ENCODE data around the gene RAB27B. TPM values are rescaled to one million over a fixed set of nuclear protein-coding genes. Genes with fewer than 3 reads are reported as not detected.

The RAB27B gene
- total and polyA plus RNA-seq, 2 of the 8 experiments (the other 6 are each of a cell fraction or from before 2014, with no cell fraction given) = 0.05 to 0.60 TPM

DNA sequence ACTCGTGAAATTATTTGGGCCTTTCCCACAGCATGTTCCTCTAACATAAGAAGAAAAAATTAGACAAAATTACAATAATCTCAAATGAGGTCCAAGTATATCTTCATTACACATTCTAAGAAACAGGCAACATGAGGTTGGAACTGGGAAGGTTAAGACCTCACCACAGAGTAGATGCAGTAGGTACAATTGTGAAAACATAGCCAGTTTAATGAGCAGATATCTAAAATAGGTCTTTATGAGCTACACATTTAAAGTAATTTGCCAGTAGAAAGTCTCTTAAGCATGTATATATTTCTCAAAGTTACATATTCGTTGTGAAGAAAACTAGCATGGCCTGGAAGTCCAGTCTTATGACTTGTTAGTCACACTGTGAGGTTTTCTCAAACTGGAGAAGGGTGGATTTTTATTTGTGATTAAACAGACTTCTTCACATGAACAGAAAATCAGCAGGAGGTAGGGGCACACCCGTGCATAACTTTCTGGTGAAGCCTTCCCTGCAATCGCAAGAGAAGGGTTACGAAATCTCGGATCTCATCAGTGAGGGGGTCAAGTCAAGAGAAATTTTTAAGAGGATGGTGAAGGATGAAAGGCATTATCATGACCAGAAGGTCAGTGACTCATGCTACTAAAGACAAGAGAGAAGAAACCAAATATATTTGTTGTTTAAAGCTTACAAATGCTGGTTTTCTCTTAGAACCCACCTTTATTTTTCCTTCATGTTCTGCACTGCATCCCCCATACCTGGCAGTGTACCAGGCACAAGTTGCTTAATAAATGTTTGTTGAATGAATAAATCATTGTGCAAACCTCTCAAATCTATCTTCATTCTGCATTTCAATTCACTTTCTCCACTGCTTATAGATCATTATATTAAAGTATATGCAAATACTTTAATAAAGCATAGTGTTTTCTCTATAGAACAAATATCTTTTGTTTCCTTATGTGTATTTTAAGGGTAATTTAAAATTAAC lies 5.1 kb upstream of the RAB27B start:
- H3K56ac ChIP-seq (replicated peaks; ENCODE audit: insufficient read length, low read depth, low read length) = no peak overlapping the region
- no peak overlapping the region for H2BK15ac ChIP-seq (ENCODE audit: low read length)
- H3K23ac ChIP-seq (ENCODE audit: insufficient read length) = no peak overlapping the region
- H2BK12ac ChIP-seq (ENCODE audit: low read depth, low read length) = no peak overlapping the region
- 91% methylated on average over 6 of the region's 6 CpGs; no CpG with 5 or more reads in 1 of the 2 experiments for WGBS, 2 experiments (ENCODE audit: extremely low coverage in 1 of 2, insufficient coverage in 1 of 2, insufficient read length in 1 of 2, insufficient replicate concordance in 2 of 2, low coverage in 1 of 2, low lambda C conversion rate in 2 of 2, missing lambda C conversion rate in 1 of 2)
- no peaks in the 10 kb centered on the region for H4K20me1 ChIP-seq (replicated peaks in 1 of 2; ENCODE audit: control insufficient read depth in 1 of 2, insufficient read depth in 2 of 2, low read length in 2 of 2)
- no peaks in the 10 kb centered on the region for H3K79me2 ChIP-seq (ENCODE audit: control insufficient read depth in 1 of 2, insufficient read depth in 2 of 2, low read length in 2 of 2)
- no peaks in the 10 kb centered on the region; a peak in 4 of 7 replicates for H3K27me3 ChIP-seq (replicated peaks in 1 of 4; ENCODE audit: control insufficient read depth in 3 of 4, extremely low read depth in 1 of 4, insufficient read depth in 3 of 4, low read length in 3 of 4)
- H3K27ac ChIP-seq (ENCODE audit: low read depth, low read length) = no peak overlapping the region
- no peak overlapping the region for H3K4me2 ChIP-seq (ENCODE audit: insufficient read depth in 1 of 2, low read depth in 2 of 2, low read length in 2 of 2)
- H3K23me2 ChIP-seq (ENCODE audit: low read depth, low read length) = peaks cover 4% of the 10 kb centered on the region; the same call in 1 of the 2 replicates
- POLR2A ChIA-PET (ENCODE audit: partially characterized antibody) = no interaction called here
- no peak overlapping the region for H2AFZ ChIP-seq (ENCODE audit: low read length)
- H3K14ac ChIP-seq (ENCODE audit: insufficient read length) = no peak overlapping the region
- CTCF ChIA-PET (ENCODE audit: partially characterized antibody) = no interaction called here
- H4K8ac ChIP-seq (ENCODE audit: extremely low read depth, insufficient read depth, low read length) = no peak overlapping the region
- H3K4me3 ChIP-seq (ENCODE audit: extremely low read depth in 1 of 4, insufficient read depth in 2 of 4, low read depth in 3 of 4, low read length in 4 of 4) = no peak overlapping the region
- H2BK120ac ChIP-seq (replicated peaks; ENCODE audit: low read depth, low read length) = no peak overlapping the region
- DNase-seq (ENCODE audit: low read depth in 1 of 2, low spot score in 2 of 2) (no peak), FAIRE-seq (no peak)
- H3K79me1 ChIP-seq (ENCODE audit: low read depth, low read length) = no peaks in the 10 kb centered on the region
- no peaks in the 10 kb centered on the region for H3K9me3 ChIP-seq (ENCODE audit: insufficient read depth in 2 of 2, low read depth in 1 of 2, low read length in 1 of 2)
- no peak overlapping the region for H2BK20ac ChIP-seq (ENCODE audit: low read length)
- H3K4ac ChIP-seq (replicated peaks; ENCODE audit: insufficient read length, low read depth, low read length) = no peak overlapping the region
- H2AK5ac ChIP-seq (ENCODE audit: low read depth, low read length) = no peak overlapping the region
- H3K9ac ChIP-seq (replicated peaks in 1 of 4; ENCODE audit: extremely low read depth in 1 of 4, low read depth in 3 of 4, low read length in 3 of 4) = no peak overlapping the region
- peaks cover 0 to 4% (median 1%) of the 10 kb centered on the region in 4 experiments; a peak in 3 of 7 replicates for H3K4me1 ChIP-seq (replicated peaks in 1 of 4; ENCODE audit: control insufficient read depth in 3 of 4, insufficient read depth in 4 of 4, low read length in 3 of 4)
- H4K5ac ChIP-seq (ENCODE audit: insufficient read length, low read depth, low read length) = no peak overlapping the region
- no peak overlapping the region for H4K91ac ChIP-seq (replicated peaks; ENCODE audit: insufficient read length, low read length)
- no peaks in the 10 kb centered on the region for H3K36me3 ChIP-seq (ENCODE audit: control insufficient read depth in 2 of 4, insufficient read depth in 4 of 4, low read length in 3 of 4)
- H2BK5ac ChIP-seq (ENCODE audit: low read depth, low read length) = no peak overlapping the region
- no peak overlapping the region for H3K18ac ChIP-seq (ENCODE audit: extremely low read depth, low read length)
